ENCODE data around the gene OR2L13. TPM values are rescaled to one million over a fixed set of nuclear protein-coding genes. Genes with fewer than 3 reads are reported as not detected.

OR2L13 gene
- total and polyA plus RNA-seq, 2 donors (not counting 3 experiments of a cell fraction or from before 2014, with no cell fraction given), result not detected

DNA sequence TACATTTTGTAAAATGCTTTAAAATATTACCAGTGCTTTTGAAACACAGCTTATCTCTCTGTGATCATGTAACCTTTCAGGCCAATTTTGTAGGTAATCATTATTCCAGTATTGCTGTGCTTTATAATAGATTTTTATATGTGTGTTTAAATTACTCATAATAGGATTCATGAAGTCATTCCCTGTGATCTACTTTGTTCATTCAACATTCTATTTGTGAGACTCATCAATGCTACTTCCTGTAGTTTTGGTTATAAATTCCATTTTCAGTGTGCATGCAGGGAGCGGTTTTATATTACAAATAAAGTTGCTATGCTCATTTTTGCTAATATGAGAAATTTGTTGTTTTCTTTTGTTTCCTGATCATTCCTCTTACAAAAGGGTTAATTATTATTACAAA lies 45.9 kb downstream of the OR2L13 start:
- Histone ChIP-seq H3K79me2 (ENCODE audit: control insufficient read depth, insufficient read depth, low read length) (no peaks in the 10 kb centered on the region), H4K20me1 (replicated peaks; ENCODE audit: control insufficient read depth, extremely low read depth, insufficient read depth, low read length) (no peaks in the 10 kb centered on the region), H3K4me2 (ENCODE audit: insufficient read depth, low read length) (no peak overlapping the region), H2AFZ (ENCODE audit: low read depth, low read length) (no peak overlapping the region), H3K9me3 (replicated peaks; ENCODE audit: control insufficient read depth, insufficient read depth, low read length) (peaks cover 3% of the 10 kb centered on the region), H3K27ac (ENCODE audit: insufficient read depth, low read depth, low read length) (no peak overlapping the region), H3K9ac (replicated peaks; ENCODE audit: extremely low read depth, insufficient read depth, low read length) (no peak overlapping the region), H3K36me3 (ENCODE audit: control insufficient read depth in 2 of 2, extremely low read depth in 1 of 2, insufficient read depth in 2 of 2, low read length in 2 of 2) (no peaks in the 10 kb centered on the region), H3K27me3 (ENCODE audit: control insufficient read depth in 2 of 2, insufficient read depth in 2 of 2, low read length in 2 of 2) (no peaks in the 10 kb centered on the region), H3K4me3 (replicated peaks in 1 of 3; ENCODE audit: insufficient read depth in 1 of 3, low read depth in 1 of 3, low read length in 3 of 3) (no peak overlapping the region), H3K4me1 (ENCODE audit: control insufficient read depth, extremely low read depth, insufficient read depth, low read length) (no peaks in the 10 kb centered on the region), H3K9me1 (replicated peaks; ENCODE audit: control insufficient read depth, extremely low read depth, insufficient read depth, low read length) (no peaks in the 10 kb centered on the region)
- DNase-seq (ENCODE audit: low read depth, low spot score), result no peak
- no peak for FAIRE-seq
- intact Hi-C loops (cut with micrococcal nuclease), result no loop called here
- POLR2A ChIA-PET, result no interaction called here
- no TSS peak for BruUV-seq (replicated peaks)
- dilution Hi-C loops (cut with MboI; ENCODE audit: extremely low pct_ligation_motif_present, low sequenced_read_pairs), result no loop called here
- CTCF ChIA-PET, result no interaction called here
- TF ChIP-seq POLR2A (IDR thresholded peaks at IDR 0.05; ENCODE audit: low read depth, low read length) (no peak), MYC (IDR thresholded peaks at IDR 0.05; ENCODE audit: low read depth, low read length) (no peak)
- TF ChIP-seq, protein P1, sequence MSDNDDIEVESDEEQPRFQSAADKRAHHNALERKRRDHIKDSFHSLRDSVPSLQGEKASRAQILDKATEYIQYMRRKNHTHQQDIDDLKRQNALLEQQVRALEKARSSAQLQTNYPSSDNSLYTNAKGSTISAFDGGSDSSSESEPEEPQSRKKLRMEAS (IDR thresholded peaks at IDR 0.05; ENCODE audit: insufficient read depth, insufficient read length), result no peak
- TF ChIP-seq, protein P2, sequence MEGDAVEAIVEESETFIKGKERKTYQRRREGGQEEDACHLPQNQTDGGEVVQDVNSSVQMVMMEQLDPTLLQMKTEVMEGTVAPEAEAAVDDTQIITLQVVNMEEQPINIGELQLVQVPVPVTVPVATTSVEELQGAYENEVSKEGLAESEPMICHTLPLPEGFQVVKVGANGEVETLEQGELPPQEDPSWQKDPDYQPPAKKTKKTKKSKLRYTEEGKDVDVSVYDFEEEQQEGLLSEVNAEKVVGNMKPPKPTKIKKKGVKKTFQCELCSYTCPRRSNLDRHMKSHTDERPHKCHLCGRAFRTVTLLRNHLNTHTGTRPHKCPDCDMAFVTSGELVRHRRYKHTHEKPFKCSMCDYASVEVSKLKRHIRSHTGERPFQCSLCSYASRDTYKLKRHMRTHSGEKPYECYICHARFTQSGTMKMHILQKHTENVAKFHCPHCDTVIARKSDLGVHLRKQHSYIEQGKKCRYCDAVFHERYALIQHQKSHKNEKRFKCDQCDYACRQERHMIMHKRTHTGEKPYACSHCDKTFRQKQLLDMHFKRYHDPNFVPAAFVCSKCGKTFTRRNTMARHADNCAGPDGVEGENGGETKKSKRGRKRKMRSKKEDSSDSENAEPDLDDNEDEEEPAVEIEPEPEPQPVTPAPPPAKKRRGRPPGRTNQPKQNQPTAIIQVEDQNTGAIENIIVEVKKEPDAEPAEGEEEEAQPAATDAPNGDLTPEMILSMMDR (IDR thresholded peaks at IDR 0.05; ENCODE audit: extremely low read depth in 1 of 2, insufficient read depth in 1 of 2, low read depth in 1 of 2, low read length in 2 of 2), result no peak

DNA sequence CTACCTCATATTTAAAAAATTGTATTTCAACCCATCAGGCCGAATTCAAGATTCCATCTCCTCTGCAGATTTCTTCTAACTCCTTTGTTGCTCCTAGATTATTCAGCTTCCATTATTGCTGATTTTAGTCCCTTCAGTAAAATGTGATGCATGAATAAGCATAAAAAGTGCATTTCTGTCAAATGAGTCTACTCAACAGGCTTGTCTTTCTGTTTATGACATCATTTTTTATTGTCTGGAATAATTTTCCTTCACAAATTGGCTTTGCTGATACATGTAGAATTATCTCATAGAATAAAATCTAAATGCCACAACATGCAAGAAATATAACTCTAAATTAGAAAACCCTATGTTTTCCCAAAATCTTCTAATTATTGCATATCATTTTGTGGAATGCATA lies 48.3 kb downstream of the OR2L13 start:
- Histone ChIP-seq H3K79me2 (ENCODE audit: control insufficient read depth, insufficient read depth, low read length) (no peaks in the 10 kb centered on the region), H3K36me3 (ENCODE audit: control insufficient read depth in 2 of 2, extremely low read depth in 1 of 2, insufficient read depth in 2 of 2, low read length in 2 of 2) (no peaks in the 10 kb centered on the region), H3K4me1 (ENCODE audit: control insufficient read depth, extremely low read depth, insufficient read depth, low read length) (no peaks in the 10 kb centered on the region), H3K9ac (replicated peaks; ENCODE audit: extremely low read depth, insufficient read depth, low read length) (no peak overlapping the region), H3K4me2 (ENCODE audit: insufficient read depth, low read length) (no peak overlapping the region), H3K9me1 (replicated peaks; ENCODE audit: control insufficient read depth, extremely low read depth, insufficient read depth, low read length) (no peaks in the 10 kb centered on the region), H2AFZ (ENCODE audit: low read depth, low read length) (no peak overlapping the region), H3K27ac (ENCODE audit: insufficient read depth, low read depth, low read length) (no peak overlapping the region), H3K27me3 (ENCODE audit: control insufficient read depth in 2 of 2, insufficient read depth in 2 of 2, low read length in 2 of 2) (no peaks in the 10 kb centered on the region), H4K20me1 (replicated peaks; ENCODE audit: control insufficient read depth, extremely low read depth, insufficient read depth, low read length) (no peaks in the 10 kb centered on the region), H3K4me3 (replicated peaks in 1 of 3; ENCODE audit: insufficient read depth in 1 of 3, low read depth in 1 of 3, low read length in 3 of 3) (no peak overlapping the region), H3K9me3 (replicated peaks; ENCODE audit: control insufficient read depth, insufficient read depth, low read length) (peaks cover under 1% of the 10 kb centered on the region)
- dilution Hi-C loops (cut with MboI; ENCODE audit: extremely low pct_ligation_motif_present, low sequenced_read_pairs), result no loop called here
- no TSS peak for BruUV-seq (replicated peaks)
- intact Hi-C loops (cut with micrococcal nuclease), result no loop called here
- CTCF ChIA-PET, result no interaction called here
- POLR2A ChIA-PET, result no interaction called here
- TF ChIP-seq MYC (IDR thresholded peaks at IDR 0.05; ENCODE audit: low read depth, low read length), result no peak
- no peak for TF ChIP-seq POLR2AphosphoS5 (IDR thresholded peaks at IDR 0.05; ENCODE audit: insufficient read depth, low read depth, low read length)
- TF ChIP-seq POLR2A (IDR thresholded peaks at IDR 0.05; ENCODE audit: low read depth, low read length), result no peak
- TF ChIP-seq, protein P1 (IDR thresholded peaks at IDR 0.05; ENCODE audit: insufficient read depth, insufficient read length), result no peak
- TF ChIP-seq GATA2 (IDR thresholded peaks at IDR 0.05; ENCODE audit: insufficient read depth, insufficient read length, low read depth, low read length), result no peak
- no peak for TF ChIP-seq JUN (IDR thresholded peaks at IDR 0.05; ENCODE audit: borderline replicate concordance, insufficient read depth, insufficient read length, low read depth)
- TF ChIP-seq EZH2 (IDR thresholded peaks at IDR 0.05; ENCODE audit: borderline replicate concordance, low read depth, low read length, severe bottlenecking), result no peak
- DNase-seq (ENCODE audit: low read depth, low spot score) (no peak), FAIRE-seq (no peak)

Data from endothelial cell of umbilical vein (primary cell).